PC-3 (cell line): Measurements from ENCODE around the gene HCFC1. TPM values are rescaled to one million over a fixed set of nuclear protein-coding genes. Genes with fewer than 3 reads are reported as not detected.

Experiments used
- ATAC-seq: fragments of 200-7000 bp; cut with Tn5 transposase; 2 replicates; pipeline ENCODE4 v1.9.1; 2020; ENCODE audit warnings: mild to moderate bottlenecking, moderate library complexity
- BruUV-seq: library from RNA; stranded (reverse); fragments of 400-500 nt; replicated peaks from 2 replicates; lab custom pipeline; 2021; lab: Mats Ljungman, UMichigan
- CTCF ChIA-PET: fragments of 300-600 bp; sonication (Branson Sonifier 250); formaldehyde crosslinking; loops from one replicate; lab custom pipeline; 2022; ENCODE audit warnings: antibody characterized with exemption; lab: Charles Lee
- POLR2A ChIA-PET: fragments of 300-600 bp; sonication (Branson Sonifier 250); formaldehyde crosslinking; loops from one replicate; lab custom pipeline; 2022; ENCODE audit warnings: antibody characterized with exemption; ENCODE audit not compliant: unreplicated experiment; lab: Charles Lee
- DNase-seq: peaks from one replicate; pipeline ENCODE4 v3.0.0-alpha.2; 2015
- H2AFZ ChIP-seq: fragments of 300-600 bp; sonication (generic); 2 replicates; pipeline ENCODE4 v1.6.0; 2016; ENCODE audit warnings: antibody characterized with exemption, low read length
- H3F3A ChIP-seq: fragments of 300-600 bp; sonication (generic); one replicate; pipeline ENCODE4 v1.6.0; 2017; ENCODE audit warnings: antibody characterized with exemption, low read length, control low read depth, mild to moderate bottlenecking; ENCODE audit not compliant: unreplicated experiment
- H3K27ac ChIP-seq: fragments of 300-600 bp; sonication (generic); 2 replicates; pipeline ENCODE4 v1.5.1; 2016; ENCODE audit warnings: mild to moderate bottlenecking, low read length
- H3K27me3 ChIP-seq: fragments of 300-600 bp; sonication (generic); 2 replicates; pipeline ENCODE4 v1.6.1; 2016; ENCODE audit warnings: low read length, mixed read lengths
- H3K36me3 ChIP-seq: fragments of 300-600 bp; sonication (generic); 2 replicates; pipeline ENCODE4 v1.6.1; 2016; ENCODE audit warnings: low read depth, mixed run types, low read length, mixed read lengths
- H3K4me1 ChIP-seq: fragments of 300-600 bp; sonication (generic); 2 replicates; pipeline ENCODE4 v1.5.1; 2016; ENCODE audit warnings: low read length; ENCODE audit not compliant: insufficient read depth
- H3K4me2 ChIP-seq: fragments of 300-600 bp; sonication (generic); 2 replicates; pipeline ENCODE4 v1.6.0; 2016; ENCODE audit warnings: low read length
- H3K4me3 ChIP-seq: fragments of 300-600 bp; sonication (generic); 2 replicates; pipeline ENCODE4 v1.5.1; 2016; ENCODE audit warnings: mild to moderate bottlenecking, low read length, mixed read lengths
- H3K79me2 ChIP-seq: fragments of 300-600 bp; sonication (generic); 2 replicates; pipeline ENCODE4 v1.6.1; 2017; ENCODE audit warnings: low read length, mixed read lengths
- H3K9ac ChIP-seq: fragments of 300-600 bp; sonication (generic); 2 replicates; pipeline ENCODE4 v1.6.0; 2016; ENCODE audit warnings: mild to moderate bottlenecking, low read length
- H3K9me2 ChIP-seq: fragments of 300-600 bp; sonication (generic); replicated peaks from 2 replicates; pipeline ENCODE4 v1.6.1; 2016; ENCODE audit warnings: mixed run types, low read length, mixed read lengths
- H3K9me3 ChIP-seq: fragments of 300-600 bp; sonication (generic); 2 replicates; pipeline ENCODE4 v1.6.1; 2016; ENCODE audit warnings: low read length, mixed read lengths
- H4K20me1 ChIP-seq: fragments of 300-600 bp; sonication (generic); 2 replicates; pipeline ENCODE4 v1.6.1; 2016; ENCODE audit warnings: low read length, mixed read lengths
- CTCF ChIP-seq: fragments of 300-600 bp; sonication (generic); conservative IDR thresholded peaks from 2 replicates; pipeline ENCODE4 v1.5.1; 2017; ENCODE audit warnings: antibody characterized with exemption, low read depth, mild to moderate bottlenecking, low read length
- EZH2 ChIP-seq: fragments of 300-600 bp; sonication (generic); IDR thresholded peaks from one replicate; pipeline ENCODE4 v1.6.1; 2017; ENCODE audit warnings: antibody characterized with exemption, mild to moderate bottlenecking, low read length; ENCODE audit not compliant: unreplicated experiment
- EZH2phosphoT487 ChIP-seq: fragments of 300-600 bp; sonication (generic); IDR thresholded peaks from 2 replicates; pipeline ENCODE4 v1.6.1; 2018; ENCODE audit warnings: mild to moderate bottlenecking, antibody characterized with exemption, low read length, borderline replicate concordance
- intact Hi-C: fragments of 100-400 bp; cut with micrococcal nuclease; formaldehyde crosslinking; loops from 2 replicates; pipeline ENCODE4 v1.9.0; 2023
- total RNA-seq: library from RNA; depleted of rRNA; stranded (reverse); fragments of >200 nt; gene quantifications from 2 replicates; pipeline ENCODE4 v1.2.3, GENCODE V29; 2014

Gene HCFC1
- total RNA-seq, 1 experiment from 2014 or later = 66.9 TPM

GRCh38 chrX:154013614-154014360 is 42.2 kb upstream of the HCFC1 start:
- BruUV-seq = no TSS peak
- intact Hi-C loops = no loop called here
- 0 out of 2 replicates have a peak, but pooled peaks cover 3% of the 10 kb centered on the region for H4K20me1 ChIP-seq
- H3K4me3 ChIP-seq = no peak overlapping the region
- H3K4me1 ChIP-seq = peaks cover 10% of the 10 kb centered on the region; the same call in 1 of the 2 replicates
- peaks cover 33% of the 10 kb centered on the region for H3K79me2 ChIP-seq
- TF ChIP-seq EZH2 (no peak), CTCF (peak; percentile 84), EZH2phosphoT487 (no peak)
- no peak overlapping the region for H3K4me2 ChIP-seq
- H2AFZ ChIP-seq = no peak overlapping the region
- no peaks in the 10 kb centered on the region for H3K9me3 ChIP-seq
- ATAC-seq = peak; percentile 57
- ChIA-PET POLR2A (no interaction called here), CTCF (interaction anchor here (0.7 kb wide), 1 partner anchor 66 kb away, joined by 6 read pairs; no protein-coding TSS in a partner anchor)
- H3F3A ChIP-seq = no peaks in the 10 kb centered on the region
- H3K9me2 ChIP-seq = no peaks in the 10 kb centered on the region
- H3K9ac ChIP-seq = no peak overlapping the region
- peaks cover 41% of the 10 kb centered on the region for H3K36me3 ChIP-seq
- no peaks in the 10 kb centered on the region for H3K27me3 ChIP-seq
- DNase-seq = peak; percentile 45
- no peak overlapping the region for H3K27ac ChIP-seq

GRCh38 chrX:154013001-154013421 is 41.4 kb upstream of the HCFC1 start:
- H3K27ac ChIP-seq = no peak overlapping the region
- no peak for ATAC-seq

More at GRCh38 chrX:154013001-154013421, 41.4 kb upstream of the HCFC1 start:
- Histone ChIP-seq H3F3A (no peaks in the 10 kb centered on the region), H3K9me3 (no peaks in the 10 kb centered on the region), H3K9ac (no peak overlapping the region), H2AFZ (no peak overlapping the region), H4K20me1 (0 out of 2 replicates have a peak, but pooled peaks cover 3% of the 10 kb centered on the region), H3K36me3 (peaks cover 41% of the 10 kb centered on the region), H3K9me2 (no peaks in the 10 kb centered on the region), H3K4me1 (peaks cover 6% of the 10 kb centered on the region; the same call in 1 of the 2 replicates), H3K4me2 (no peak overlapping the region), H3K27me3 (no peaks in the 10 kb centered on the region), H3K4me3 (no peak overlapping the region), H3K79me2 (peaks cover 25% of the 10 kb centered on the region)
- ChIA-PET POLR2A (no interaction called here), CTCF (no interaction called here)
- no peak for DNase-seq
- TF ChIP-seq CTCF = no peak
- TF ChIP-seq EZH2phosphoT487 = no peak
- no peak for TF ChIP-seq EZH2
- intact Hi-C loops = no loop called here
- BruUV-seq = no TSS peak
